ENCODE results near the gene FYB1.

FYB1 gene

DNA sequence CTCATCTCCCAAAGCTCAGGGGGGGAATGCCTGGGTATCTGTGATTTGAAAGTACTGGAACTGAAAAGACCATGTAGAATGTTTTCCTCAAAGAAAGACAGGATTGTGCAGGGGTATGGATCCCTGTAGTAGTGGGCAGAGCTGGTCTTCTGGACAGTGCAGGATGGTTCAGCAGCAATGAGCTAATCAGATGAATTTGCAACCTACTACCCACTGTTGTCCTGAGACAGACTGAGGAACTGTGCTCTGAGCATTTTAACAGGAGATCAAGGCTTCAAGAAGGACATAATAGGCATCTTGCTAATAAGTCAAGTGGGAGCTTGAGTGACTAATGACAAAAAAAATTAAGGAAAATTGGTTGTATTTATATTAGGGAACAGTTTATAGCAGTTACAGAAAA lies 61.7 kb downstream of the FYB1 start:
- no peak for DNase-seq

DNA sequence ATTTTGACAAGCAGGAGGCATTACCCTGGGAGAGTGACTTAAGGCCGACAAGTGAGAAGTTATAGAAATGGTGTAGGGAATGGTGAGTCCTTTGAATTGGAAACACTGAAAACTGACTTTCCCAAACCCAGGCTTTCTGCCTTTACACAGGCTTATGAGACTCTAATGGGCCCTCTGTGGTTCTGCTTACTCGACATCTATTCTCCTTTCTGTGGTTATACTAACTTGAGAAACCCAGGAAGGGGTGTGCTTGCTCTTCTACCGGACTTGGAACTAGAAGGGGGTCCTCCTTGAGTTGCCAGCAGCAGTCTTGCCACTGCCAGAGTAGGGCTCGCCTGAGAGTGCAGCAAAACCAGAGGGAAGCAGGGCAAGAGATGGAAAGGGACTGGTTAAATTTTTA lies 63.3 kb downstream of the FYB1 start:
- DNase-seq, result no peak

DNA sequence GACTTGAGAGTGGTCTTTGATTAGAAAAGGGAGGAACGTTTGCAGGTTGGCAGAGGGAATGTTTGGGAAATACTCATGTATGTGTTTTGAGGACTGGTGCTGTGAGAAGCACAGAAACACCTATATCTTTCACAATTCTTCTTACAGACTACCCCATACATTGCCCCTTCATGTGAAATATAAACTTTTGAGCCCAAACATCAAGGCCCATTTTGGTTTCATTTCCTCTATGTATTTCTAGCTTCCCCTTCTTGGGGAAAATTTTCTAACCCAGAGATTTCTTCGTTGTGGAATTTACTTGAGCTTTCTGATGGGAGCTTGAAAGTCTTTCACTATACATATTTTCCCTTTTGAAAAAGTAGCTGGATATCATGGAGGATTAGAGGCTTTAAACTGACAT lies 67.6 kb downstream of the FYB1 start:
- DNase-seq, result no peak

DNA sequence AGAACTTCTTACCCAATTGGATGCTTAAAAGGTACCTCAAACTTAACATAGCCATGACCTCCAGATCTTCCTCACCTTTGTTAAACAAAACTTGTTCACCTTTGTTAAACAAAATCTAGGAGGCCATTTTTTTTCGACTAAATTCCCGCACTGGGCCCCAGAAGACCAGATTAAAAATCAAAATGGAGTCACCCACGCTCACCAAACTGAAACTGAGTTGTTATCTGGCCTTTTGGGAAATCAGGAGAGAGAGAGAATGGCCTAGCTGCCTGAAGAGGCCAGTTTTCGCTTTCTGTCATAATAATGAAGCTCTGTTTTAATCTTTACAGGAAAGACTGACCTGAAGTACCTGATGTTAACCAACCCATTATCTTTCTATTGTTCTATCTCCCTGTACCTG lies 69.4 kb downstream of the FYB1 start:
- no peak for DNase-seq

DNA sequence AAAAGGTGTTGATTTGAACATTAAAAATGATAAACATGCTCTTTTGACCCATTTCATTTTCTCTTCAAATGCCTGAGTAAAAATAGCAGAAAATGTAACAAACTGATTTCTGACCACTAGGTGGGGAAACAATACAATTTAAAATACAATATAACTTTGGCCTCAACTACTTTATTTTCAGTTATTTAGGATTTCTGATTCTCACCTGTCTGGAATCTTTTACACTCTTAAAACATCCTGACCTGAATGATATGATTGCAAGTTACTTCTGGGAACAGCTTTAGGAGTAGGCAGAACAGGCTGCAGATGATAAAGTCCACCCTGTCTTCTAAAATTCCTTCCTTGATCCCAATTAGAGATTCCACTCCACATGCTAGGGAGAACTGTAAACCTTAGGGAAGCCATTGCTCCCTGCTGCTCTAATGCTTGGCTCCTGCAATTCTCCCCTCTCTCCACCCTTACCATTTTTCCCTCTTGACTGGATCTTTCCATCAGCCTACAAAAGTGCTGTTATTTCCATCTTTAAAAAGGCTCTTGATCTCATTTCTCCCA lies 70.3 kb downstream of the FYB1 start:
- DNase-seq, result peak; percentile 56

DNA sequence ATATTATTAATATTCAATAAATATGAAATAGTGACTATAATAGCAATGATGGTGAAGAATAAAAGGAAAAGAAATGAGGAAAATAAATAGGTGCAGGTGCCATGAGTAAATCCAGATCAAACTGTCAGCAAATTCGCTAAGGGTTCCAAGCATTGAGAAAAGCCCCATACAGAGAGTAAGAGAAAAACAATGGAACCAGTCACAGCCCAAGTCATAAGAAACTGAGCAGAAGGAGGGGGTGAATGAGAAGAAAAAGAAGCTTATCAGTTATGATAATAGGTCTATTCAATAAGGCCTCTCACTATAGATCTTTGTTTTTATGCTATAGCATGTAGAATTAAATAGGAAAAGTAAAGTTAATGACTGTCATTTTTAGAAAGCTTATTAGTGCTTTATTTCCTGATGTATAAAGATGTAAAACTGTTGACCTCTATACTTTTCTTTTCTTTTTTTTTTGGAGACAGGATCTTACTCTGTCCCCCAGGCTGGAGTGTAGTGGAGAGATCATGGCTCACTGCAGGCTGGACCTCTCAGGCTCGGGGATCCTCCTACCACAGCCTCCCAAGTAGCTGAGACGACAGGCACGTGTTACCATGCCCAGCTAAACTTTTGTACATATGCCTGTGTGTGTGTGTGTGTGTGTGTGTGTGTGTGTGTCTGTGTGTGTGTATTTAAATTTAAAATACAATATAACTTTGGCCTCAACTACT lies 72.4 kb downstream of the FYB1 start:
- DNase-seq, result no peak

DNA sequence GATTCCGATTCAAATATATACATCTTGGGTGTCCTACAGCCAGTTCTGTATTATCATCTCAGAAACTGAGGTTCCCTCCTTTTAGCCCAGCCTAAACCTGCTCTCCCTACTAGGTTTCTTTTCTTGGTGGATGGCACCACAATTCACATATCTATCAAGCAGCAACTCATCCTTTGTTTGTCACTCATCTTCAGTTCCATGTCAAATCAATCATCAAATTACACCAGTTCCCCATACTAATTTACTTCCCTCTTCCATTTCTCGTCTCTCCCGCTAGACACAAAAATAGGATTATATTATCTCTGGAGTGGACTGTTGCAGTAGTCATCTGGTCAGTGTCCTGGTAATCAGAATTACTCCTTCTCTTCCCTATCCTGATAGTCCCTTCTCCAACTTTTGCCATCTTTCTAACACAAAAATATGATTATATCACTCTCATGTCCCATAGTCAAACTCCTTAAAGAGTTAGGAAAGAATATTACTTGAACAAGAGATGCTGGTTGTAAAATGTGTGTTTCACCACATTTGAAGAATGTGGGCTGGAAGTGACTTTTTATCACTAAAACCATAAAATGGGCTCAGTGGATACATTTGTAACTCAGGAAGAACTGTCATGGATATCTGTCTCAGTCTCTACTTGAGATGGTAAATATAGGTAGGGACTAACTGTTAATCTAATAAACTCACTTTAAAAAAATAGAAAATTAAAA lies 76.1 kb downstream of the FYB1 start:
- no peak for DNase-seq

DNA sequence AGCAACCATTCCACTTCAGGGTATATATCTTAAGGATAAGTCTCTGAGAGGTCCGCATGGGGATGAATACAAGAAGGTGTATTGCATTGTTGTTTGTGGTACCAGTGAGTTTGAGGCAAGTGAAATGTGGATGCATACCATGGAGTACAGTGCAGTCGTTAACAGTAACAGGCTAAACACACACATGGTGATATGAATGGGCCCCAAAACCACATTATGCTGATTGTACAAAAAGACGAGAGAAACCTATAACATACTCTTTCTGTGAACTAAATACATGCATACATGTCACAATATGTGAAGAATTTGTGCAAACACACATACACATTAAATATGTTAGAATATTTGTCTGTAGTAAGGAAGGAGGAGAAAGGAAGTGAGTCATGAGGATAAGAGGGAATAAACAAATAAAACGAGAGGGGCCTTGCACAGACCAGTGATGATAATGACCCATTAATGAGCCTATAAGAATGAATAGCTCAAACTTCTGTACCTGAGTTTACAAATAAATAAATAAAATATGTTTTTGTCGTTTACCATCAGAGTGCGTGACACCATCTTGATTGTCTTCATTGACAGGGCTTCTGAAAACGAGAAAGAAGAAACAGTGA lies 78.7 kb downstream of the FYB1 start:
- DNase-seq, result no peak

DNA sequence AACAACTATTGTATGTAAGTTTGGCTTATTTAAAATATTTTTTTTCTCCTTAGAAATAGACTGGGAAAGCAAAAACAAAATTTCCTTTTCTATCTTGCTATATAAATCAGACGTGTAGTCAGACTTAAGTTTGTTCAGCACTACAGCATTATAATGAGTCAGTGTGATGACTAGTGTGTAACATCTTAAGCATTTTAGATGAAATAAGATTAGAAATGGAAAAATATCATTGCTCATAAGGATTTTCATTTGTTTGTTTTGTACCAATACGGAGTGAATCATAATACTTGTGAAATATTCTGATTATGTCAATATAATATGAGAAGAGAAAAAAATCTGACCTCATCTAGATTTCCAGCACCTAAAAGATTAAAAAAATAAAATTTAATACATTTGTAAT lies 80.5 kb downstream of the FYB1 start:
- no peak for DNase-seq

DNA sequence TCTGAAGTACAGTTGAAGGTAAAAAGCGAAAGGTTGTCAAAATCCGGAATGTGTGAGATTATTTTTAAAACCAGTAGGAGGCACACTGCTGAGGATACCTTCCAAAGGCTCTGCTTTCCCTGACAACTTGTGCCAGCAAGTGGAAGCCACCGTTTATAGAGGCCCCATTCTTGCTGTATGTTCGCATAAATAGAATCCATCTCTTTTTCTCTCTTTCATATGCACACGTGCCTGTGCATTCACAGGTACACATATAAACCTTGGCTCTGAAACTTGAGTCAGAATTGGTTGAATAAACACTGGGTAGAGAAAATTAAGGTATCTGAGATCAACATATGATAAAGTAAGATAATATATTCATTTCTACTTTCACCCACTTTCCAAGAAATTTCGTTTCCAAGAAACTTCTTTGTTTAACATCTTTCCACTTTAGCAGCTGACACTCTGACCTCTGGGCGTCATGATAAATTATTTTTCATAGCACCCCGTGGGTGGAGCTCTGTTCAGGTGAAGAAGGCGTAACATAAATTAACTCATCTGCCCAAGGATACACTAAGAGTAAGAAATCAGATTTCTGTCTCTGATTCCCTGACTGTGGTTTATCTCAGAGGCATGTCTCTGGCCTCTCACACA lies 81.4 kb downstream of the FYB1 start:
- DNase-seq, result peak; percentile 41

DNA sequence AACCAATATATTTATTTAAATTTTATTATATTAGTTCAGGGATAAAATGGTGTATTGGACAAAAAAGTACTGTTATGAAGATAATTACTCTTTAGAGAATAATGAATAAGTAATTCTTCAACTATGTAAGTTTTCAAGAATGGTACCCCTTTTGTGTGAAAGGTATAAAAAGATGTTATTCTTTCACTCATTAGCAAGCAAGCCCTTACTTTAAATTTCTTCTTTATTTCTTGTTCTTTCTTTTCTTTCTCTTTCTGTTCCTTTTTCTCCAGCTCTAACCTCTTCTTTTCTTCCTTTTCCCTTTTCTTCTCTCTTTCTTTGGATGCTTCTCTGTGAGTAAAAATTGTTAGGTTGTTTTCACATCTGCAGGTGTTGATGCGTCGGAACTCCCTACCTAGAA lies 82.0 kb downstream of the FYB1 start:
- no peak for DNase-seq

DNA sequence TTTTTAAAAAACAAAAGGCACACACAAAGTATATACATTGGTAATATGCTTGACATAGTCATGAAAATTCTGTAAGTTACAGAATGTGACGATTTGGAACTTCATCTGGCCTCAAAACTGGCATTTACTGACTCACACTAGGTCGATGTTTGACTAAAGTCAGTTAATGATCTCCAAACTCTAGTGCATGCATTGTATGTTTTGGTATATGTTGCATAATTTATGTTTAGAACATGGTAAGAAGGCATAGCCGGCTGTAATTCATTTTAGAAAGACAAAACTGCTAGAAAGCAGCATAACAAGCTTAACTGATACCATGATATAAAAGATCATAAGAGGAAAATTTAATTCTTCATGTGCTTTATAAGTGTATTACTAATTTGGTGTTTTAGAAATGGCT lies 86.6 kb downstream of the FYB1 start:
- DNase-seq, result no peak

DNA sequence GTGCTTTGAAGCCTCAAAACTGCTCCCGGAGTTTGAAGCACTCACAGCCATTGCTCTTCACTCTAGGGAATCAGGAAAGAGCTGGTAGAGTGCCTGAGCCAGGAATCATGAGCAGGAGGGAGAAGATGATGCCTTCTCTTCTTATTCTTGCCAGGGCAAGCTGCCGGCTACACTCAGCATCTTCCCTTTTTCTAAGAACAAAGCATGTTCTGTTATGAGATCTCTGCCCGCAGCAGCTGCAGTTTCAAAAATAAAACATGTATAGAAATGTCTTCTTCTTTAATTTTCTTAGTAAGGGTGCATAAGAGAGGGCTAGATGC lies 87.3 kb downstream of the FYB1 start:
- DNase-seq, result no peak

DNA sequence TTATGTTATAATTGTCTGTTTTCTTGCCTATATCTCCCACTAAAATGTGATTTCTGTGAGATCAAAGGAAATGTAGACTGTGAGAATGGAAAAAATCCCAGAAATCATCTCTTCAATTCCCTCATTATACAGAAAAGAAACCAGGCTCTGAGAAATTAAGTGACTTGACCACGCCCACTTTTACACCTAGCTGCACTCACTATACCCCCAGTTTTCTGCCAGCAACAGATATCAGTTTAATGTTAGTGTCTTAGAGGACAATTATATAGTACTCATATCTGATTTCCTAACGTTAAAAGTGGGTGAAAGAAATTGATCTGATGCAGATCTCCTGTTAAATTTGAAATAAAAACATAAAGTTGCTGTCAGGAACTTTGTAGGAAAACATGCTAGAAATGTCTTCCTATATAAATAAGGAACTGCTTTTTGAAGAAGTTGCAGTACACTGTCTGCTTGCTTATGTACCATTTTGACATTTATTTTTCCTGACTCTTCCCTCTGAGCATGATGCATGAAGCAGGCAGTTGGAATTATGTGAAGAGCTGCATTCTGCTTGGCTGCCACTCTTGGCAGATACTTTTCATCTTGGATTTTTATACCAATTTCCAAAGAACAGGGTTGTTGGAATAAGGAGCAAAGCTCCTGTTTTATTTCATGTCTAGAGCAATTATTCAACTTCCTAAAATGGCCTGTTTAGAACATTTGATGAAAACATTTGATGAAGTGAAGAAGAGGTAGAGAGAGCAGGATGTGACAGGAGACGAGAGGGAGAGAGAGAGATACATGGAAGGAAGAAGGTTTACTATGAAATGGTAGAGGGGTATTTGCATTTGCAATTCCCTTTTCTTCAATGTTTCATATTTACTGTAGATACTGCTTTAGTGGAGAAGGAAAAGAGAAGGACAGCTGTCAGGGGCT lies 87.9 kb downstream of the FYB1 start:
- DNase-seq, result no peak

DNA sequence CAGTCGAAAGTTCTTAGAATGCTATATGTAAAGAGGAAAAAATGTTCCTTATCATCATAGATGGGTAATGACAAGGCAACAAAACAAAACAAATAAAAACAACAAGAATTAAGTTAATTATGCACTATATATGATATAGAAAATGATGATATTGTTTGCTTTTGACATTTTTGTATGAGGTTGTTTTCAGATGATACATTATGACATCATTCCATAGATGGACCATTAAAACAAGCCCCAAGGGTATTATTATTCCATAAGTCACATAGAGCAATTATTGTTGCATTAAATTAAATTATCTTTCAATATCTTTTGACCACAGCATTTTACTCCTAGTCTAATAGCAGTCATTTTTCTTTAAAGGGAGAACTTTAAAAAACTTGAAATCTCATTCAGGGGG lies 88.6 kb downstream of the FYB1 start:
- no peak for DNase-seq

DNA sequence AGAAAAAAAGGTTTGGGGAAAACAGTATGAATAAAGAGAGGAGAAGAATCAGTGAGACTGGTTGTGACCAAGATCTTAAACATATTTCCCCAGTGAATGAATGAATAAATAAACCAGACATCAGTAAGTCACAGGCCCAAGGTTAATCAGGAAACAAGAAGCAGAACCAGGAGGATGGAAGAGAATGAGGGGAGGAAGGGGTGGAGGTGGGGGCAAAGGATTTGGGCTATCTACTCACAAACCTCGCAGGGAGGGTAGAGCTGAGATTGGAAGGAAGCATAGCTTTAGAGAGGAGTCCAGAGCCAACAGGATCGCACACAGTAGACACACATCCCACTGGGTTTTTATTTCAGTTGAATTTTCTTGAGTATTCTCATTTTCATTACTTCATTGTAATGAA lies 97.4 kb downstream of the FYB1 start:
- no peak for DNase-seq

DNA sequence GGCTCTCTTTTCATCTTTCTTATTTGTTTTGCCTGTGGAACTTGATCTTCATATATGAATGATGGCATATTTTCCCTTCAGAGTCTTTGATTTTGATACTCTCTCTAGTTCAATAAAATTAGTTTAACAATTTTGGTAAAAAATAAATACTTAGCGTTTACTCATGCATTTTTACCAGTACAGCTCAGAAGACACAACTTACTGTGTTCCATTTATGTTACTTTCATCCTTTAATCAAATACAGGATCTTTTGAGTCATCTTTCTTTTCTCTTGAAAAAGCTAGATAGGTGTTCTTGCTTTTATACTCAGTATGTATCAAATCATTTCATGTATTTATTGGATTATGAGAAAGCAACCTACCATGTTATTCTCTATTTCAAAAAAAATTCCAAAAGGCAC lies 98.0 kb downstream of the FYB1 start:
- DNase-seq, result no peak

DNA sequence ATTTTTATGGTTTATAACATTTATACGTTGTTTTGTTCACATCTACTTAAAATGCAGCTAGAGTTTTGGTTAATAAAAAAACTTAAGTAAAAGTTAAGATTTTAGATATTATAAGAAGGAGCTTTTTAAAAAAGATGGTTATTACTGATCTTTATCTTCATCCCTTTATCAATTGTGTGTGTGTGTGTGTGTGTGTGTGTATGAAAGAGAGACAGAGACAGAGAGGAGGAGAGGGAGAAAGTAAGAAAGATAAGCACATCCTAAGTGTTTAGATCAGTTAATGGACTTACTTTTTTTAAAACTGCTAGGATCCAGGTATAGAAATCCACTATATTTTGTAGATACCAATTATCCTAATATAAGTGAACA lies 99.3 kb downstream of the FYB1 start:
- no peak for DNase-seq

DNA sequence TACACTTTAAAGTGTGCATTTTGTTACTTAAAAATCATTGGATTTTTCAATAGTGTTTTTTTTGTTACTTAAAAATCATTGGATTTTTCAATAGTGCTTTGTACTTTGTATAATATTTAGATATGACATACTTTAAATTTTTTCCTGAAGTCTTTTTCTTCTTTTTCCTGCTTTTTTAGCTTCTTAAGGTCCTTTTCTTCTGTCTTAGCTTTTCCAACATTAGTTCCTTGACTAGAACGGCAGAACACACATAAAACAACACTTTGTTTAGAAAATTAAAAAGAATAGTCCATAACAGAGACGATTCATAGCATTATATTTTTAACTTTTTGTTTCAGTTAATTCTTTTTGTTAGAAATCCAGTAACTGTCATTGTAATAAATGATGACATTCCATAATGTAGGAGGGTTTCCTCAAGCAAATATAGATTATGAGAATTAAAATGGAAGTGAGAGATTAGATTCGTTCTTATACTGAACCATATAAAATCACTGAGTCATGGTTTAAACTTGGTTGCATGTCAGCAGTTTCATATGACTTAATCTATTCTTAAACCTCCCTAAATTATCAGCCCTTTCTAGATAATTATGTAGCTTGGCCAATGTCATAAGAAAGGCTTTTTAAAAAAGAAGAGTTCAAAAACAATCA lies 99.8 kb downstream of the FYB1 start:
- peak; percentile 65 for DNase-seq

DNA sequence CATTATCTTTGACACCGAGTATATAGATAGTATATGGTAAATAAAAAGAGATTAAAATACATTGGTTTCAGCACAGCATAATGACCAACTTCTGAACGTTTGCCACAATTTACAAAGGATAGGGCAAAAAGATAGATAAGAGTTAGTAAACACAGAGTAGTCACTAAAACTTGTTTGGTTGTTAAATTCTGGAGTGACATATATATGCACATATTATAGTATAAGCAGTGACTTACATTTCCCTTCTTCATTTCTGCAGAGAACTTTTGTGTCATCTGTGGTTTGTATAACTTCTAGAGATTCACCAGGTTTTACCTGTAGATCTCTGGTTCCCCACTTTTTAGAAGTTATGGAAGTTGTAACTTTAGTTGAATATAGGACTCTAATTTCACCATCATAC lies 100.7 kb downstream of the FYB1 start:
- DNase-seq, result no peak

DNA sequence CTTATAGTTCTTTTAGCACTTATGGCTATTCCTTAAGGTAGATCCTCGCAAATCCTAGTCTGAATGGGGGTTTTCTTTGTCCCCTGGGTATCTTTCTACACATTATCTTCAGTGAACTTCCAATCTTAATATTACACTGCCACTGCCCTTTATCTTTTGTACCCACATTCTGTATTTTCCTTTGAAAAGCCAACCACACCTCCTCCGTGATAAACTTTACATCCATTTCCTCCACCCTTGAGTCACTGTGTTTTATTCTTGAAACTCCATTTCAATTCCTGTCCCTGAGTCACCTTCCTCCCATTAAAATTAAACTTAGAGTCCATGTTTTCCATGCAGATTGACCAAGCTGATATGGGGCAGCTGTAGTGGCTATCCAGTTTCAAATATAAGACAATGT lies 102.0 kb downstream of the FYB1 start:
- peak; percentile 93 for DNase-seq
